ENCODE data around the gene CHL1.

CHL1 gene

DNA sequence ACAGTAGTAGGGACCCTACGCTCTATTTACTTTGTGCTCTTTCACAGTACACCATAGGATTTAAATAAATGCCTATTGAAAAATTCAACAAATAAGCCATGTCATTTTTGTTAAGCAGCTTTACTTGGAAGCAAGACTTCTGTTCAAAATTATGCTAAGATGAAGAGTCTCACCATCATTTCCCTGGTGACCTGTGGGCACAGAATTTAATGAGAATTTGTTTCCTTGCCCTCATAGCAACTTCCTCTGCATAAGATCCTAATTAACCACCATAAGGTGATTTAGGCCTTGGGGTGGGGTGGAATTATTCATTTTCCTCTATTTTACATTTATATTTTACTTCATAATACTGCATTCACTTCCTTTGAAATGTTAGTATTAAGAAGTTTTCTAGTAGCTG is 70.5 kb downstream of the CHL1 start:
- H3K9ac ChIP-seq (ENCODE audit: low read depth, low read length), result no peak overlapping the region
- no peaks in the 10 kb centered on the region for H3K9me3 ChIP-seq (ENCODE audit: insufficient read depth, low read length, severe bottlenecking)
- H4K20me1 ChIP-seq (ENCODE audit: insufficient read depth, low read length), result no peaks in the 10 kb centered on the region
- H3K4me1 ChIP-seq (ENCODE audit: insufficient read depth, low read length), result no peaks in the 10 kb centered on the region
- no peak for DNase-seq
- H3K27me3 ChIP-seq (ENCODE audit: insufficient read depth, low read length, poor library complexity), result no peaks in the 10 kb centered on the region
- no peak overlapping the region for H3K27ac ChIP-seq (ENCODE audit: low read length)
- no peaks in the 10 kb centered on the region for H3K36me3 ChIP-seq (ENCODE audit: insufficient read depth, low read length)
- no peak overlapping the region for H2AFZ ChIP-seq (ENCODE audit: low read depth, low read length)
- H3K4me3 ChIP-seq (ENCODE audit: low read depth in 1 of 2, low read length in 2 of 2), result no peak overlapping the region
- H3K79me2 ChIP-seq (ENCODE audit: insufficient read depth, low read length), result no peaks in the 10 kb centered on the region
- no peak overlapping the region for H3K4me2 ChIP-seq (ENCODE audit: insufficient read depth, low read length)
- no peak for TF ChIP-seq EZH2 (IDR thresholded peaks at IDR 0.05; ENCODE audit: borderline replicate concordance, low read depth, low read length, severe bottlenecking)
- TF ChIP-seq, protein P1, sequence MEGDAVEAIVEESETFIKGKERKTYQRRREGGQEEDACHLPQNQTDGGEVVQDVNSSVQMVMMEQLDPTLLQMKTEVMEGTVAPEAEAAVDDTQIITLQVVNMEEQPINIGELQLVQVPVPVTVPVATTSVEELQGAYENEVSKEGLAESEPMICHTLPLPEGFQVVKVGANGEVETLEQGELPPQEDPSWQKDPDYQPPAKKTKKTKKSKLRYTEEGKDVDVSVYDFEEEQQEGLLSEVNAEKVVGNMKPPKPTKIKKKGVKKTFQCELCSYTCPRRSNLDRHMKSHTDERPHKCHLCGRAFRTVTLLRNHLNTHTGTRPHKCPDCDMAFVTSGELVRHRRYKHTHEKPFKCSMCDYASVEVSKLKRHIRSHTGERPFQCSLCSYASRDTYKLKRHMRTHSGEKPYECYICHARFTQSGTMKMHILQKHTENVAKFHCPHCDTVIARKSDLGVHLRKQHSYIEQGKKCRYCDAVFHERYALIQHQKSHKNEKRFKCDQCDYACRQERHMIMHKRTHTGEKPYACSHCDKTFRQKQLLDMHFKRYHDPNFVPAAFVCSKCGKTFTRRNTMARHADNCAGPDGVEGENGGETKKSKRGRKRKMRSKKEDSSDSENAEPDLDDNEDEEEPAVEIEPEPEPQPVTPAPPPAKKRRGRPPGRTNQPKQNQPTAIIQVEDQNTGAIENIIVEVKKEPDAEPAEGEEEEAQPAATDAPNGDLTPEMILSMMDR (IDR thresholded peaks at IDR 0.05; ENCODE audit: borderline replicate concordance, extremely low read depth, low read length, poor library complexity, severe bottlenecking), result no peak
- ATAC-seq (ENCODE audit: insufficient read depth, low read depth), result no peak

DNA sequence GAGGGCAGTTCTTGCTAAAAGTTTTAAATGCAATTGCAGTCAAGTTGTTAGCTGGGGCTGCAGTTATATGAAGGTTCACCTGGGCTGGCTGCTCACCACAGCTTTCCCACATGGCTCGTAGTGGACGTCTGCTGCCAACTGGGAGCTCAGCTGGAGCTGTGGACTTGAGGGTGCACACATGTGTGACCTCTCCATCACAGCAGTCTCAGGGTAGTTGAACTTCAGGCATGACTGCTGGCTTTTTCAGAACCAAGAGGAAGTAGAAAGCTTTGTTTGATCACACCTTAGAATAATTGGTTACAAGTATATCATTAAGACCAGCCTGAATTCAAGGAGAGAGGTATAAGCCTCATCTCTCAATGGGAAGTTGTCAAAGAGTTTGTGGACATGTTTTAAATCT is 74.1 kb downstream of the CHL1 start:
- no peak overlapping the region for H3K4me3 ChIP-seq (ENCODE audit: low read depth in 1 of 2, low read length in 2 of 2)
- no peaks in the 10 kb centered on the region for H3K27me3 ChIP-seq (ENCODE audit: insufficient read depth, low read length, poor library complexity)
- DNase-seq (no peak), ATAC-seq (ENCODE audit: insufficient read depth, low read depth) (no peak)
- H4K20me1 ChIP-seq (ENCODE audit: insufficient read depth, low read length), result no peaks in the 10 kb centered on the region
- H3K36me3 ChIP-seq (ENCODE audit: insufficient read depth, low read length), result no peaks in the 10 kb centered on the region
- H3K9me3 ChIP-seq (ENCODE audit: insufficient read depth, low read length, severe bottlenecking), result no peaks in the 10 kb centered on the region
- H3K79me2 ChIP-seq (ENCODE audit: insufficient read depth, low read length), result no peaks in the 10 kb centered on the region
- TF ChIP-seq, protein P1 (IDR thresholded peaks at IDR 0.05; ENCODE audit: borderline replicate concordance, extremely low read depth, low read length, poor library complexity, severe bottlenecking), result no peak
- TF ChIP-seq EZH2 (IDR thresholded peaks at IDR 0.05; ENCODE audit: borderline replicate concordance, low read depth, low read length, severe bottlenecking), result no peak
- no peak overlapping the region for H2AFZ ChIP-seq (ENCODE audit: low read depth, low read length)
- no peak overlapping the region for H3K27ac ChIP-seq (ENCODE audit: low read length)
- no peak overlapping the region for H3K4me2 ChIP-seq (ENCODE audit: insufficient read depth, low read length)
- H3K4me1 ChIP-seq (ENCODE audit: insufficient read depth, low read length), result no peaks in the 10 kb centered on the region
- H3K9ac ChIP-seq (ENCODE audit: low read depth, low read length), result no peak overlapping the region

- Histone ChIP-seq H3K9ac (ENCODE audit: low read depth, low read length) (no peak overlapping the region), H3K4me2 (ENCODE audit: insufficient read depth, low read length) (no peak overlapping the region), H3K4me3 (ENCODE audit: low read depth in 1 of 2, low read length in 2 of 2) (no peak overlapping the region), H3K27ac (ENCODE audit: low read length) (no peak overlapping the region), H3K4me1 (ENCODE audit: insufficient read depth, low read length) (no peaks in the 10 kb centered on the region), H3K36me3 (ENCODE audit: insufficient read depth, low read length) (no peaks in the 10 kb centered on the region), H4K20me1 (ENCODE audit: insufficient read depth, low read length) (no peaks in the 10 kb centered on the region), H3K79me2 (ENCODE audit: insufficient read depth, low read length) (no peaks in the 10 kb centered on the region), H2AFZ (ENCODE audit: low read depth, low read length) (no peak overlapping the region), H3K27me3 (ENCODE audit: insufficient read depth, low read length, poor library complexity) (no peaks in the 10 kb centered on the region), H3K9me3 (ENCODE audit: insufficient read depth, low read length, severe bottlenecking) (no peaks in the 10 kb centered on the region)
- ATAC-seq (ENCODE audit: insufficient read depth, low read depth) (no peak), DNase-seq (no peak)
- TF ChIP-seq EZH2 (IDR thresholded peaks at IDR 0.05; ENCODE audit: borderline replicate concordance, low read depth, low read length, severe bottlenecking), result no peak
- TF ChIP-seq, protein P1 (IDR thresholded peaks at IDR 0.05; ENCODE audit: borderline replicate concordance, extremely low read depth, low read length, poor library complexity, severe bottlenecking), result no peak
These were observed 78.4 kb downstream of the CHL1 start for GRCh38 chr3:274927-275326.

DNA sequence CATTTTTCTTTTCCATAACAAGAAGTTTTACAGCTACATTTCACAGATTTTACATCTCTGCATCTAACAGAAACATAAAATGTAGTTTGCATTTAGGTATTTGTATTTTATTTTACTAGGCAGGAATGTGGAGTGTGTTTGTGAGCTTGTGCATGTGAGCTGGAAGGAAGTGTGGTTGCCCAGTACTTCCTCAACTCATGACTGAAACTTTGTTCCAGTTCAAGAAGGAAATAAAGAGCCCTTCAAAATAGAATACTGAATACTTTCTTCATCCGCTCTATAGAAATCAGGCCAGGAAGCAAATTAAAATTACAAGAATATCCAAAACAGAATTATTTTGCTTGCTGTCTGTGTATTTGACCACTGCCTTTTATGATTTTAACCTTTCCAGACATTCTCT is 81.3 kb downstream of the CHL1 start:
- Histone ChIP-seq H3K9me3 (ENCODE audit: insufficient read depth, low read length, severe bottlenecking) (no peaks in the 10 kb centered on the region), H3K27ac (ENCODE audit: low read length) (no peak overlapping the region), H4K20me1 (ENCODE audit: insufficient read depth, low read length) (no peaks in the 10 kb centered on the region), H3K4me3 (ENCODE audit: low read depth in 1 of 2, low read length in 2 of 2) (no peak overlapping the region), H3K79me2 (ENCODE audit: insufficient read depth, low read length) (no peaks in the 10 kb centered on the region), H3K36me3 (ENCODE audit: insufficient read depth, low read length) (no peaks in the 10 kb centered on the region), H3K4me2 (ENCODE audit: insufficient read depth, low read length) (no peak overlapping the region), H3K4me1 (ENCODE audit: insufficient read depth, low read length) (no peaks in the 10 kb centered on the region), H2AFZ (ENCODE audit: low read depth, low read length) (no peak overlapping the region), H3K27me3 (ENCODE audit: insufficient read depth, low read length, poor library complexity) (no peaks in the 10 kb centered on the region), H3K9ac (ENCODE audit: low read depth, low read length) (no peak overlapping the region)
- ATAC-seq (ENCODE audit: insufficient read depth, low read depth) (no peak), DNase-seq (no peak)
- TF ChIP-seq EZH2 (IDR thresholded peaks at IDR 0.05; ENCODE audit: borderline replicate concordance, low read depth, low read length, severe bottlenecking), result no peak
- TF ChIP-seq, protein P1 (IDR thresholded peaks at IDR 0.05; ENCODE audit: borderline replicate concordance, extremely low read depth, low read length, poor library complexity, severe bottlenecking), result no peak

All from DND-41 (cell line).